IMR-90 (cell line): ENCODE data around the gene ZNF366. TPM values are rescaled to one million over a fixed set of nuclear protein-coding genes. Genes with fewer than 3 reads are reported as not detected.

ENCODE experiments used
- ATAC-seq: fragments of 200-7000 bp; cut with Tn5 transposase; 2 replicates; pipeline ENCODE4 v1.9.1; 2020; ENCODE audit warnings: low read depth, mild to moderate bottlenecking, moderate library complexity
- BruUV-seq: library from RNA; stranded (reverse); fragments of 400-500 nt; replicated peaks from 2 replicates; lab custom pipeline; 2021; lab: Mats Ljungman, UMichigan
- CTCF ChIA-PET: fragments of 300-600 bp; formaldehyde crosslinking; extraction: SDS; loops from one replicate; lab custom pipeline; 2021; ENCODE audit warnings: antibody characterized with exemption; lab: Yijun Ruan, JAX
- POLR2A ChIA-PET: fragments of 300-600 bp; sonication (Branson Sonifier 250); formaldehyde crosslinking; loops from one replicate; lab custom pipeline; 2022; ENCODE audit warnings: antibody characterized with exemption; ENCODE audit not compliant: unreplicated experiment; lab: Charles Lee
- DNase-seq: peaks from one replicate; pipeline ENCODE4 v3.0.0; 2013
- H2AFZ ChIP-seq: replicated peaks from 2 replicates; pipeline ENCODE3; 2013; ENCODE audit warnings: low read length, mild to moderate bottlenecking; ENCODE audit not compliant: poor library complexity
- H2AK5ac ChIP-seq: 2 replicates; pipeline ENCODE4 v1.6.1; 2013; ENCODE audit warnings: low read depth, low read length, inconsistent platforms
- H2AK9ac ChIP-seq: replicated peaks from 2 replicates; pipeline ENCODE3; 2013; ENCODE audit warnings: mild to moderate bottlenecking, low read depth, low read length, moderate library complexity; ENCODE audit not compliant: poor library complexity
- H2BK120ac ChIP-seq: 2 replicates; pipeline ENCODE4 v1.6.1; 2013; ENCODE audit warnings: low read depth, low read length, inconsistent platforms
- H2BK15ac ChIP-seq: 3 replicates; pipeline ENCODE4 v1.6.1; 2013; ENCODE audit warnings: low read depth, low read length, inconsistent platforms
- H2BK20ac ChIP-seq: 2 replicates; pipeline ENCODE4 v1.6.1; 2013; ENCODE audit warnings: low read depth, mild to moderate bottlenecking, inconsistent platforms, low read length, moderate library complexity
- H2BK5ac ChIP-seq: 2 replicates; pipeline ENCODE4 v1.6.1; 2013; ENCODE audit warnings: mild to moderate bottlenecking, low read depth, low read length, inconsistent platforms; ENCODE audit not compliant: poor library complexity, severe bottlenecking
- H3K14ac ChIP-seq: replicated peaks from 2 replicates; pipeline ENCODE4 v1.6.1; 2013; ENCODE audit warnings: low read depth, low read length, inconsistent platforms
- H3K18ac ChIP-seq: 2 replicates; pipeline ENCODE4 v1.6.1; 2013; ENCODE audit warnings: low read depth, low read length, control low read depth
- H3K23ac ChIP-seq: 2 replicates; pipeline ENCODE4 v1.6.1; 2013; ENCODE audit warnings: low read depth, low read length, inconsistent platforms
- H3K27ac ChIP-seq: 2 replicates; pipeline ENCODE4 v1.5.1; 2013; ENCODE audit warnings: mild to moderate bottlenecking, control low read depth, low read length; ENCODE audit not compliant: insufficient read depth
- H3K27me3 ChIP-seq: 2 replicates; pipeline ENCODE4 v1.6.1; 2013; ENCODE audit warnings: low read length; ENCODE audit not compliant: control insufficient read depth, insufficient read depth
- H3K36me3 ChIP-seq: 2 replicates; pipeline ENCODE4 v1.6.1; 2013; ENCODE audit warnings: low read length, mixed read lengths; ENCODE audit not compliant: control insufficient read depth, insufficient read depth
- H3K4ac ChIP-seq: 2 replicates; pipeline ENCODE4 v1.6.1; 2013; ENCODE audit warnings: low read depth, low read length, inconsistent platforms
- H3K4me1 ChIP-seq: 2 replicates; pipeline ENCODE4 v1.6.1; 2013; ENCODE audit warnings: low read length, mixed read lengths; ENCODE audit not compliant: control insufficient read depth, insufficient read depth
- H3K4me2 ChIP-seq: 2 replicates; pipeline ENCODE4 v1.6.1; 2013; ENCODE audit warnings: low read depth, mild to moderate bottlenecking, control low read depth, low read length, moderate library complexity
- H3K4me3 ChIP-seq: 2 replicates; pipeline ENCODE4 v1.5.1; 2013; ENCODE audit warnings: low read depth, mild to moderate bottlenecking, control low read depth, low read length, moderate library complexity; ENCODE audit not compliant: insufficient read depth
- H3K56ac ChIP-seq: 2 replicates; pipeline ENCODE4 v1.6.1; 2013; ENCODE audit warnings: low read length, inconsistent platforms; ENCODE audit not compliant: insufficient read depth; ENCODE audit errors: extremely low read depth
- H3K79me1 ChIP-seq, 2 experiments: 2 replicates each; pipeline ENCODE4 v1.6.1; 2013; ENCODE audit warnings: low read length in 2 of 2, inconsistent platforms in 1 of 2, low read depth in 1 of 2
- H3K9ac ChIP-seq: 2 replicates; pipeline ENCODE4 v1.6.1; 2013; ENCODE audit warnings: low read depth, low read length, control low read depth
- H3K9me1 ChIP-seq: 2 replicates; pipeline ENCODE4 v1.6.1; 2013; ENCODE audit warnings: low read length, inconsistent platforms; ENCODE audit not compliant: insufficient read depth
- H3K9me3 ChIP-seq: 2 replicates; pipeline ENCODE4 v1.6.1; 2013; ENCODE audit warnings: low read length; ENCODE audit not compliant: control insufficient read depth, insufficient read depth
- H4K20me1 ChIP-seq: 2 replicates; pipeline ENCODE4 v1.6.1; 2013; ENCODE audit warnings: low read length, inconsistent platforms; ENCODE audit not compliant: insufficient read depth
- H4K5ac ChIP-seq: 2 replicates; pipeline ENCODE4 v1.6.1; 2013; ENCODE audit warnings: mild to moderate bottlenecking, low read depth, low read length, control low read depth
- H4K8ac ChIP-seq, 2 experiments: 2 replicates each; pipeline ENCODE4 v1.6.1; 2013; ENCODE audit warnings: low read depth in 2 of 2, low read length in 2 of 2, control low read depth in 1 of 2, inconsistent platforms in 1 of 2
- H4K91ac ChIP-seq: 2 replicates; pipeline ENCODE4 v1.6.1; 2013; ENCODE audit warnings: low read depth, low read length, inconsistent platforms; ENCODE audit not compliant: insufficient read depth
- MAZ ChIP-seq: IDR thresholded peaks from 2 replicates; pipeline ENCODE4 v1.6.1; 2012; ENCODE audit warnings: low read depth, mild to moderate bottlenecking, low read length, improper control_type of control experiment, moderate library complexity, borderline replicate concordance
- RAD21 ChIP-seq: IDR thresholded peaks from 2 replicates; pipeline ENCODE4 v1.6.1; 2012; ENCODE audit warnings: low read length, improper control_type of control experiment
- RCOR1 ChIP-seq: IDR thresholded peaks from 2 replicates; pipeline ENCODE4 v1.6.1; 2012; ENCODE audit warnings: mild to moderate bottlenecking, low read length, improper control_type of control experiment; ENCODE audit not compliant: insufficient replicate concordance
- SMC3 ChIP-seq: fragments of 150-350 bp; IDR thresholded peaks from 2 replicates; pipeline ENCODE4 v1.6.1; 2016; ENCODE audit warnings: low read depth, mild to moderate bottlenecking, antibody characterized with exemption, low read length, moderate library complexity
- dilution Hi-C: fragments of 300-500 bp; cut with HindIII; formaldehyde crosslinking; loops from one replicate; pipeline ENCODE4 v1.14.3; 2018; ENCODE audit warnings: low sequenced_read_pairs; ENCODE audit not compliant: unreplicated experiment
- in situ Hi-C: fragments of 300-500 bp; cut with MboI; formaldehyde crosslinking; loops from 3 replicates; pipeline ENCODE4 v1.14.3; 2019; ENCODE audit warnings: low sequenced_read_pairs, inconsistent platforms, mixed read lengths
- intact Hi-C: fragments of 100-400 bp; cut with micrococcal nuclease; formaldehyde crosslinking; loops from 2 replicates; pipeline ENCODE4 v1.10.0; 2022
- polyA plus RNA-seq, 3 experiments: library from polyadenylated mRNA; depleted of rRNA; stranded (reverse); fragments of >200 nt; gene quantifications; 2 replicates each; pipeline ENCODE4 v1.2.3, GENCODE V29; 2012; ENCODE audit warnings: low replicate concordance in 1 of 3
- total RNA-seq: library from RNA; depleted of rRNA; stranded (reverse); fragments of >200 nt; gene quantifications from 2 replicates; pipeline ENCODE4 v1.2.3, GENCODE V29; 2012

The ZNF366 gene
- total and polyA plus RNA-seq, 2 of the 4 experiments (the other 2 are of a cell fraction): not detected

- H3K9me3 ChIP-seq: no peaks in the 10 kb centered on the region
- no peak overlapping the region for H3K56ac ChIP-seq
- no TSS peak for BruUV-seq
- H3K36me3 ChIP-seq: no peaks in the 10 kb centered on the region
- ChIA-PET CTCF (no interaction called here), POLR2A (no interaction called here)
- no peak overlapping the region for H3K9ac ChIP-seq
- in situ Hi-C loops: no loop called here
- H3K27ac ChIP-seq: no peak overlapping the region
- intact Hi-C loops: no loop called here
- dilution Hi-C loops: no loop called here
- no peak overlapping the region for H4K91ac ChIP-seq
- H2AK9ac ChIP-seq: no peak overlapping the region
- H4K20me1 ChIP-seq: no peaks in the 10 kb centered on the region
- H4K5ac ChIP-seq: no peak overlapping the region
- no peak overlapping the region for H2BK20ac ChIP-seq
- no peak overlapping the region for H2AK5ac ChIP-seq
- no peak overlapping the region for H2BK15ac ChIP-seq
- no peaks in the 10 kb centered on the region for H3K9me1 ChIP-seq
- H3K4me3 ChIP-seq: no peak overlapping the region
- H3K23ac ChIP-seq: no peak overlapping the region
- no peak overlapping the region for H2AFZ ChIP-seq
- H3K27me3 ChIP-seq: no peaks in the 10 kb centered on the region
- H3K14ac ChIP-seq: no peak overlapping the region
- H3K79me1 ChIP-seq: no peaks in the 10 kb centered on the region
- no peak overlapping the region for H2BK5ac ChIP-seq
- H4K8ac ChIP-seq: no peak overlapping the region
- no peak for TF ChIP-seq RCOR1
- no peak for TF ChIP-seq SMC3
- no peak for TF ChIP-seq RAD21
- no peak for TF ChIP-seq MAZ
- no peak overlapping the region for H3K4ac ChIP-seq
- no peak overlapping the region for H2BK120ac ChIP-seq
- DNase-seq (no peak), ATAC-seq (no peak)
- H3K4me1 ChIP-seq: peaks cover 5% of the 10 kb centered on the region; the same call in 1 of the 2 replicates
- H3K4me2 ChIP-seq: no peak overlapping the region
- no peak overlapping the region for H3K18ac ChIP-seq
Measured at GRCh38 chr5:72489536-72489935, 17.7 kb downstream of the ZNF366 start.
